Panc1 (cell line): ENCODE measurements around the gene CCDC159. TPM values are rescaled to one million over a fixed set of nuclear protein-coding genes. Genes with fewer than 3 reads are reported as not detected.

Experiments used
- ATAC-seq: fragments of 200-7000 bp; cut with Tn5 transposase; 2 replicates; pipeline ENCODE4 v1.9.1; 2020; ENCODE audit warnings: mild to moderate bottlenecking, moderate library complexity
- BruUV-seq: library from RNA; stranded (reverse); fragments of 400-500 nt; replicated peaks from 2 replicates; lab custom pipeline; 2021; lab: Mats Ljungman, UMichigan
- CTCF ChIA-PET: fragments of 300-600 bp; sonication (Branson Sonifier 250); formaldehyde crosslinking; loops from one replicate; lab custom pipeline; 2022; ENCODE audit warnings: antibody characterized with exemption; lab: Charles Lee
- POLR2A ChIA-PET: fragments of 300-600 bp; sonication (Branson Sonifier 250); formaldehyde crosslinking; loops from one replicate; lab custom pipeline; 2022; ENCODE audit warnings: antibody characterized with exemption; lab: Charles Lee
- DNase-seq: peaks from one replicate; pipeline ENCODE4 v3.0.0-alpha.2; 2010; ENCODE audit warnings: low read depth, low spot score
- H3K27ac ChIP-seq: 2 replicates; pipeline ENCODE4 v1.5.1; 2011; ENCODE audit warnings: mild to moderate bottlenecking, low read length, inconsistent platforms
- H3K27me3 ChIP-seq: fragments of 200-500 bp; sonication (Bioruptor generic); 2 replicates; pipeline ENCODE4 v1.6.0; 2014; ENCODE audit warnings: low read length, inconsistent platforms; ENCODE audit not compliant: control insufficient read depth, insufficient read depth
- H3K36me3 ChIP-seq: fragments of 200-500 bp; sonication (Bioruptor generic); 2 replicates; pipeline ENCODE4 v1.5.1; 2014; ENCODE audit warnings: inconsistent platforms, mild to moderate bottlenecking, low read length, moderate library complexity; ENCODE audit not compliant: control insufficient read depth, insufficient read depth
- H3K4me1 ChIP-seq: 2 replicates; pipeline ENCODE4 v1.5.1; 2011; ENCODE audit warnings: inconsistent platforms, mild to moderate bottlenecking, low read length, moderate library complexity; ENCODE audit not compliant: control insufficient read depth, insufficient read depth
- H3K4me3 ChIP-seq, 2 experiments: 2 replicates each; pipeline ENCODE4 v1.5.1; 2011 to 2012; ENCODE audit warnings: low read depth in 2 of 2, low read length in 2 of 2, mild to moderate bottlenecking in 2 of 2, inconsistent platforms in 1 of 2, moderate library complexity in 1 of 2
- H3K9me3 ChIP-seq: fragments of 200-500 bp; sonication (Bioruptor generic); 2 replicates; pipeline ENCODE4 v1.5.1; 2014; ENCODE audit warnings: low read depth, mild to moderate bottlenecking, inconsistent platforms, low read length, moderate library complexity; ENCODE audit not compliant: control insufficient read depth, insufficient read depth
- CTCF ChIP-seq: fragments of 450-650 bp; IDR thresholded peaks from 2 replicates; pipeline ENCODE4 v1.5.1; 2017; ENCODE audit warnings: mild to moderate bottlenecking
- POLR2AphosphoS5 ChIP-seq: IDR thresholded peaks from 2 replicates; pipeline ENCODE4 v1.6.1; 2012; ENCODE audit warnings: mild to moderate bottlenecking, low read depth, low read length, moderate library complexity
- SIN3A ChIP-seq: IDR thresholded peaks from 2 replicates; pipeline ENCODE4 v1.6.1; 2012; ENCODE audit warnings: low read depth, mild to moderate bottlenecking, low read length, moderate library complexity, borderline replicate concordance; ENCODE audit not compliant: insufficient read depth
- TCF7L2 ChIP-seq: IDR thresholded peaks from 2 replicates; pipeline ENCODE4 v1.6.1; 2011; ENCODE audit warnings: mild to moderate bottlenecking, low read depth, low read length, inconsistent platforms
- in situ Hi-C: cut with HindIII; loops from 2 replicates; pipeline ENCODE4 v1.10.0; 2016; ENCODE audit warnings: low sequenced_read_pairs, low pct_unique_long_range_greater_than_20kb
- intact Hi-C: fragments of 100-400 bp; cut with micrococcal nuclease; formaldehyde crosslinking; loops from one replicate; pipeline ENCODE4 v1.10.0; 2022; ENCODE audit not compliant: unreplicated experiment
- total RNA-seq: library from RNA; stranded (reverse); gene quantifications from one replicate; pipeline ENCODE4 v1.2.1, GENCODE V29; 2021; ENCODE audit not compliant: unreplicated experiment
- TF ChIP-seq, protein P1 (sequence below), 2 experiments: IDR thresholded peaks; 2 replicates each; pipeline ENCODE4 v1.6.1; 2011 to 2012; ENCODE audit warnings: low read depth in 2 of 2, control low read depth in 1 of 2, low read length in 1 of 2, mild to moderate bottlenecking in 1 of 2, moderate library complexity in 1 of 2; ENCODE audit not compliant: insufficient read depth in 1 of 2

CCDC159 gene
- total RNA-seq, 1 experiment from 2014 or later: 46.6 TPM

- H3K27me3 ChIP-seq: no peaks in the 10 kb centered on the region
- no peak overlapping the region for H3K4me3 ChIP-seq
- intact Hi-C loops (no loop called here), in situ Hi-C loops (no loop called here)
- no peaks in the 10 kb centered on the region for H3K36me3 ChIP-seq
- no peak for TF ChIP-seq CTCF
- TF ChIP-seq, protein P1, sequence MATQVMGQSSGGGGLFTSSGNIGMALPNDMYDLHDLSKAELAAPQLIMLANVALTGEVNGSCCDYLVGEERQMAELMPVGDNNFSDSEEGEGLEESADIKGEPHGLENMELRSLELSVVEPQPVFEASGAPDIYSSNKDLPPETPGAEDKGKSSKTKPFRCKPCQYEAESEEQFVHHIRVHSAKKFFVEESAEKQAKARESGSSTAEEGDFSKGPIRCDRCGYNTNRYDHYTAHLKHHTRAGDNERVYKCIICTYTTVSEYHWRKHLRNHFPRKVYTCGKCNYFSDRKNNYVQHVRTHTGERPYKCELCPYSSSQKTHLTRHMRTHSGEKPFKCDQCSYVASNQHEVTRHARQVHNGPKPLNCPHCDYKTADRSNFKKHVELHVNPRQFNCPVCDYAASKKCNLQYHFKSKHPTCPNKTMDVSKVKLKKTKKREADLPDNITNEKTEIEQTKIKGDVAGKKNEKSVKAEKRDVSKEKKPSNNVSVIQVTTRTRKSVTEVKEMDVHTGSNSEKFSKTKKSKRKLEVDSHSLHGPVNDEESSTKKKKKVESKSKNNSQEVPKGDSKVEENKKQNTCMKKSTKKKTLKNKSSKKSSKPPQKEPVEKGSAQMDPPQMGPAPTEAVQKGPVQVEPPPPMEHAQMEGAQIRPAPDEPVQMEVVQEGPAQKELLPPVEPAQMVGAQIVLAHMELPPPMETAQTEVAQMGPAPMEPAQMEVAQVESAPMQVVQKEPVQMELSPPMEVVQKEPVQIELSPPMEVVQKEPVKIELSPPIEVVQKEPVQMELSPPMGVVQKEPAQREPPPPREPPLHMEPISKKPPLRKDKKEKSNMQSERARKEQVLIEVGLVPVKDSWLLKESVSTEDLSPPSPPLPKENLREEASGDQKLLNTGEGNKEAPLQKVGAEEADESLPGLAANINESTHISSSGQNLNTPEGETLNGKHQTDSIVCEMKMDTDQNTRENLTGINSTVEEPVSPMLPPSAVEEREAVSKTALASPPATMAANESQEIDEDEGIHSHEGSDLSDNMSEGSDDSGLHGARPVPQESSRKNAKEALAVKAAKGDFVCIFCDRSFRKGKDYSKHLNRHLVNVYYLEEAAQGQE (IDR thresholded peaks at IDR 0.05; ENCODE audit: insufficient read depth in 1 of 2, low read depth in 2 of 2, low read length in 1 of 2): no peak
- no peak for TF ChIP-seq POLR2AphosphoS5
- no peak for TF ChIP-seq TCF7L2
- TF ChIP-seq SIN3A: no peak
- BruUV-seq: no TSS peak
- H3K27ac ChIP-seq: no peak overlapping the region
- ChIA-PET CTCF (no interaction called here), POLR2A (no interaction called here)
- ATAC-seq (no peak), DNase-seq (no peak)
- H3K9me3 ChIP-seq: no peaks in the 10 kb centered on the region
- no peaks in the 10 kb centered on the region for H3K4me1 ChIP-seq
Measured at GRCh38 chr19:11367528-11367927, 21.2 kb downstream of the CCDC159 start.

DNA sequence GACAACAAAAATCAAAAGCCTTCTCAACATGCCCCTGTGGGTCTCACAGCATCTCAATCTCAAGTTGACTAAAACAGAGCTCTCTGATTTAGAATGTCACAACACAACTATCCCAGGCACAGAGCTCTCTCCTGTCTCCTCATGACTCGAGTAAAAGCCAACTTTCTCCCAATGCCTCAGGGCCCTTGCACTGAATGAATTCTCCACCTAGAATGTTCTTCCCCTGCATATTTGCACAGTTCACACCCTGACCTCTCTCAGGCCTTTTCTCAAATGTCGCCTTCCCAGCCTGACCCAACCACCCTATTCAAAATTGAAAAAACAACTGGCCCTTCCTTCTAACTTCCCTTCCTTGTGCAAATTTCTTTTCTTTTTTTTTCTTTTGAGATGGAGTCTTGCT is 24.4 kb downstream of the CCDC159 start:
- ChIA-PET POLR2A (no interaction called here), CTCF (interaction anchor here (0.6 kb wide), 1 partner anchor 11 kb away, joined by 3 read pairs; no protein-coding TSS in a partner anchor)
- Histone ChIP-seq H3K9me3 (no peaks in the 10 kb centered on the region), H3K4me1 (peaks cover 7% of the 10 kb centered on the region), H3K27ac (no peak overlapping the region), H3K4me3 (no peak overlapping the region), H3K36me3 (no peaks in the 10 kb centered on the region), H3K27me3 (no peaks in the 10 kb centered on the region)
- DNase-seq (no peak), ATAC-seq (no peak)
- in situ Hi-C loops (no loop called here), intact Hi-C loops (no loop called here)
- TF ChIP-seq TCF7L2 (no peak), CTCF (no peak), POLR2AphosphoS5 (no peak), SIN3A (no peak)
- TF ChIP-seq, protein P1 (IDR thresholded peaks at IDR 0.05; ENCODE audit: insufficient read depth in 1 of 2, low read depth in 2 of 2, low read length in 1 of 2): no peak
- BruUV-seq: no TSS peak
